Measurements from ENCODE around the gene RPAP3. TPM values are rescaled to one million over a fixed set of nuclear protein-coding genes. Genes with fewer than 3 reads are reported as not detected.

Gene RPAP3
- total and polyA plus RNA-seq, 9 of the 15 experiments (the other 6 are each of a cell fraction or from before 2014, with no cell fraction given): 40.0 to 92.1 (median 54.1) TPM

DNA sequence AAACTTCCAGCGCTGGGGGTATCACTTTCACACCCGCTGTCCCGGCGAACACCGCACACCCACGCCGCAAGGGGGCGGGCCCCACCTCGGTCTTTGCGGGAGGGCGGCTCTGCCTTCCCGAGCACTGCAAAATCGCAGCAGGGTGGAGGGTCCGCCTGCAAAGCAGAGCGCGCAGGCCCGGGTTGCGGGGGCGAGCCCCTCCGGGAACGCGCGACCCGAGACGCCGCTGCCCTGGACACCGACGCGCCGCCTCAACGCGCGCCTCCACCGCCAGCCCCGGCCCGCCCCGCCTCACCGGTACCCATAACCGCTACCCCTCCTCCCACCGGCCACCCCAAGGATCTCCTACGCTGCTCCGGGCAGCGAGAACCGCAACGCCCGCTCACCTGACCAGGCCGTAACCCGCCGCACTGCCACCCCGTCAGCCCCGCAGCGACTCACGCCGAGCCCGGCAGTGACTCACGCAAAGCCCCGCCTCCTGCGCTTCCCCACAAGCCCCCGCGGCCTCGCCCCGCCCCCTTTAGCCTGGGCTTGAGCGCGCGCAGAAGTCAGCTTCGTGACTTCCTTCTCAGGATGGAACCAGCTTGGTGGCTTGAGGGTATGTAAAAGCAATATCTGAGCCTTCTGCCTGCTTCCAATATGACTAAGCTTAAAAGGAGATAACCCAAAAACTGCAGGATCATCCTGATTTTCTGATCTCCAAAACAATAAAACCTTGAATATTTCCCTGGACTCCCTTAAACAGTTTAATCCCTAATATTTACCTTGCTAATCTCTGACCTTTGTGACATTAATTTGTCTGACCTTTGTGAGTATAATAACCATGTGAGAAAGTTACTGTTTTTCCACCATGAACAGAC is at the start of gene RPAP3 (continued):
- TF ChIP-seq, protein P1, sequence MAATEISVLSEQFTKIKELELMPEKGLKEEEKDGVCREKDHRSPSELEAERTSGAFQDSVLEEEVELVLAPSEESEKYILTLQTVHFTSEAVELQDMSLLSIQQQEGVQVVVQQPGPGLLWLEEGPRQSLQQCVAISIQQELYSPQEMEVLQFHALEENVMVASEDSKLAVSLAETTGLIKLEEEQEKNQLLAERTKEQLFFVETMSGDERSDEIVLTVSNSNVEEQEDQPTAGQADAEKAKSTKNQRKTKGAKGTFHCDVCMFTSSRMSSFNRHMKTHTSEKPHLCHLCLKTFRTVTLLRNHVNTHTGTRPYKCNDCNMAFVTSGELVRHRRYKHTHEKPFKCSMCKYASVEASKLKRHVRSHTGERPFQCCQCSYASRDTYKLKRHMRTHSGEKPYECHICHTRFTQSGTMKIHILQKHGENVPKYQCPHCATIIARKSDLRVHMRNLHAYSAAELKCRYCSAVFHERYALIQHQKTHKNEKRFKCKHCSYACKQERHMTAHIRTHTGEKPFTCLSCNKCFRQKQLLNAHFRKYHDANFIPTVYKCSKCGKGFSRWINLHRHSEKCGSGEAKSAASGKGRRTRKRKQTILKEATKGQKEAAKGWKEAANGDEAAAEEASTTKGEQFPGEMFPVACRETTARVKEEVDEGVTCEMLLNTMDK (IDR thresholded peaks at IDR 0.05; ENCODE audit: borderline replicate concordance, insufficient read depth, low read depth, low read length, poor library complexity, severe bottlenecking): peak; percentile 88
- TF ChIP-seq SMAD1 (IDR thresholded peaks at IDR 0.05; ENCODE audit: low read depth, low read length, partially characterized antibody): peak; percentile 91
- TF ChIP-seq USF1 (CRISPR knock-in tag; IDR thresholded peaks at IDR 0.05): peak; percentile 42; the same call in 1 of the 2 replicates
- TF ChIP-seq EHMT2 (IDR thresholded peaks at IDR 0.05): no peak
- TF ChIP-seq, protein P2, sequence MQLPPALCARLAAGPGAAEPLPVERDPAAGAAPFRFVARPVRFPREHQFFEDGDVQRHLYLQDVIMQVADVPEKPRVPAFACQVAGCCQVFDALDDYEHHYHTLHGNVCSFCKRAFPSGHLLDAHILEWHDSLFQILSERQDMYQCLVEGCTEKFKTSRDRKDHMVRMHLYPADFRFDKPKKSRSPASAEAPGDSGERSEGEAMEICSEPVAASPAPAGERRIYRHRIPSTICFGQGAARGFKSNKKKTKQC (CRISPR knock-in tag; IDR thresholded peaks at IDR 0.05): peak; percentile 81; the same call in 1 of the 2 replicates
- TF ChIP-seq, protein P3, sequence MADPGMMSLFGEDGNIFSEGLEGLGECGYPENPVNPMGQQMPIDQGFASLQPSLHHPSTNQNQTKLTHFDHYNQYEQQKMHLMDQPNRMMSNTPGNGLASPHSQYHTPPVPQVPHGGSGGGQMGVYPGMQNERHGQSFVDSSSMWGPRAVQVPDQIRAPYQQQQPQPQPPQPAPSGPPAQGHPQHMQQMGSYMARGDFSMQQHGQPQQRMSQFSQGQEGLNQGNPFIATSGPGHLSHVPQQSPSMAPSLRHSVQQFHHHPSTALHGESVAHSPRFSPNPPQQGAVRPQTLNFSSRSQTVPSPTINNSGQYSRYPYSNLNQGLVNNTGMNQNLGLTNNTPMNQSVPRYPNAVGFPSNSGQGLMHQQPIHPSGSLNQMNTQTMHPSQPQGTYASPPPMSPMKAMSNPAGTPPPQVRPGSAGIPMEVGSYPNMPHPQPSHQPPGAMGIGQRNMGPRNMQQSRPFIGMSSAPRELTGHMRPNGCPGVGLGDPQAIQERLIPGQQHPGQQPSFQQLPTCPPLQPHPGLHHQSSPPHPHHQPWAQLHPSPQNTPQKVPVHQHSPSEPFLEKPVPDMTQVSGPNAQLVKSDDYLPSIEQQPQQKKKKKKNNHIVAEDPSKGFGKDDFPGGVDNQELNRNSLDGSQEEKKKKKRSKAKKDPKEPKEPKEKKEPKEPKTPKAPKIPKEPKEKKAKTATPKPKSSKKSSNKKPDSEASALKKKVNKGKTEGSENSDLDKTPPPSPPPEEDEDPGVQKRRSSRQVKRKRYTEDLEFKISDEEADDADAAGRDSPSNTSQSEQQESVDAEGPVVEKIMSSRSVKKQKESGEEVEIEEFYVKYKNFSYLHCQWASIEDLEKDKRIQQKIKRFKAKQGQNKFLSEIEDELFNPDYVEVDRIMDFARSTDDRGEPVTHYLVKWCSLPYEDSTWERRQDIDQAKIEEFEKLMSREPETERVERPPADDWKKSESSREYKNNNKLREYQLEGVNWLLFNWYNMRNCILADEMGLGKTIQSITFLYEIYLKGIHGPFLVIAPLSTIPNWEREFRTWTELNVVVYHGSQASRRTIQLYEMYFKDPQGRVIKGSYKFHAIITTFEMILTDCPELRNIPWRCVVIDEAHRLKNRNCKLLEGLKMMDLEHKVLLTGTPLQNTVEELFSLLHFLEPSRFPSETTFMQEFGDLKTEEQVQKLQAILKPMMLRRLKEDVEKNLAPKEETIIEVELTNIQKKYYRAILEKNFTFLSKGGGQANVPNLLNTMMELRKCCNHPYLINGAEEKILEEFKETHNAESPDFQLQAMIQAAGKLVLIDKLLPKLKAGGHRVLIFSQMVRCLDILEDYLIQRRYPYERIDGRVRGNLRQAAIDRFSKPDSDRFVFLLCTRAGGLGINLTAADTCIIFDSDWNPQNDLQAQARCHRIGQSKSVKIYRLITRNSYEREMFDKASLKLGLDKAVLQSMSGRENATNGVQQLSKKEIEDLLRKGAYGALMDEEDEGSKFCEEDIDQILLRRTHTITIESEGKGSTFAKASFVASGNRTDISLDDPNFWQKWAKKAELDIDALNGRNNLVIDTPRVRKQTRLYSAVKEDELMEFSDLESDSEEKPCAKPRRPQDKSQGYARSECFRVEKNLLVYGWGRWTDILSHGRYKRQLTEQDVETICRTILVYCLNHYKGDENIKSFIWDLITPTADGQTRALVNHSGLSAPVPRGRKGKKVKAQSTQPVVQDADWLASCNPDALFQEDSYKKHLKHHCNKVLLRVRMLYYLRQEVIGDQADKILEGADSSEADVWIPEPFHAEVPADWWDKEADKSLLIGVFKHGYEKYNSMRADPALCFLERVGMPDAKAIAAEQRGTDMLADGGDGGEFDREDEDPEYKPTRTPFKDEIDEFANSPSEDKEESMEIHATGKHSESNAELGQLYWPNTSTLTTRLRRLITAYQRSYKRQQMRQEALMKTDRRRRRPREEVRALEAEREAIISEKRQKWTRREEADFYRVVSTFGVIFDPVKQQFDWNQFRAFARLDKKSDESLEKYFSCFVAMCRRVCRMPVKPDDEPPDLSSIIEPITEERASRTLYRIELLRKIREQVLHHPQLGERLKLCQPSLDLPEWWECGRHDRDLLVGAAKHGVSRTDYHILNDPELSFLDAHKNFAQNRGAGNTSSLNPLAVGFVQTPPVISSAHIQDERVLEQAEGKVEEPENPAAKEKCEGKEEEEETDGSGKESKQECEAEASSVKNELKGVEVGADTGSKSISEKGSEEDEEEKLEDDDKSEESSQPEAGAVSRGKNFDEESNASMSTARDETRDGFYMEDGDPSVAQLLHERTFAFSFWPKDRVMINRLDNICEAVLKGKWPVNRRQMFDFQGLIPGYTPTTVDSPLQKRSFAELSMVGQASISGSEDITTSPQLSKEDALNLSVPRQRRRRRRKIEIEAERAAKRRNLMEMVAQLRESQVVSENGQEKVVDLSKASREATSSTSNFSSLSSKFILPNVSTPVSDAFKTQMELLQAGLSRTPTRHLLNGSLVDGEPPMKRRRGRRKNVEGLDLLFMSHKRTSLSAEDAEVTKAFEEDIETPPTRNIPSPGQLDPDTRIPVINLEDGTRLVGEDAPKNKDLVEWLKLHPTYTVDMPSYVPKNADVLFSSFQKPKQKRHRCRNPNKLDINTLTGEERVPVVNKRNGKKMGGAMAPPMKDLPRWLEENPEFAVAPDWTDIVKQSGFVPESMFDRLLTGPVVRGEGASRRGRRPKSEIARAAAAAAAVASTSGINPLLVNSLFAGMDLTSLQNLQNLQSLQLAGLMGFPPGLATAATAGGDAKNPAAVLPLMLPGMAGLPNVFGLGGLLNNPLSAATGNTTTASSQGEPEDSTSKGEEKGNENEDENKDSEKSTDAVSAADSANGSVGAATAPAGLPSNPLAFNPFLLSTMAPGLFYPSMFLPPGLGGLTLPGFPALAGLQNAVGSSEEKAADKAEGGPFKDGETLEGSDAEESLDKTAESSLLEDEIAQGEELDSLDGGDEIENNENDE (IDR thresholded peaks at IDR 0.05; ENCODE audit: low read depth, low read length): no peak
- TF ChIP-seq HEY1 (CRISPR knock-in tag; IDR thresholded peaks at IDR 0.05; ENCODE audit: borderline replicate concordance): no peak
- no peak for TF ChIP-seq PURB (CRISPR knock-in tag; IDR thresholded peaks at IDR 0.05; ENCODE audit: low read depth)
- no peak for TF ChIP-seq ARHGAP35 (IDR thresholded peaks at IDR 0.05; ENCODE audit: partially characterized antibody)
- TF ChIP-seq ZFX (CRISPR knock-in tag; IDR thresholded peaks at IDR 0.05): peak; percentile 92
- TF ChIP-seq SAP30 (IDR thresholded peaks at IDR 0.05; ENCODE audit: borderline replicate concordance, insufficient read depth, low read depth, low read length, poor library complexity, severe bottlenecking): no peak

Data from K562 (cell line).